ENCODE data around the gene TMEM117.

TMEM117 gene

DNA sequence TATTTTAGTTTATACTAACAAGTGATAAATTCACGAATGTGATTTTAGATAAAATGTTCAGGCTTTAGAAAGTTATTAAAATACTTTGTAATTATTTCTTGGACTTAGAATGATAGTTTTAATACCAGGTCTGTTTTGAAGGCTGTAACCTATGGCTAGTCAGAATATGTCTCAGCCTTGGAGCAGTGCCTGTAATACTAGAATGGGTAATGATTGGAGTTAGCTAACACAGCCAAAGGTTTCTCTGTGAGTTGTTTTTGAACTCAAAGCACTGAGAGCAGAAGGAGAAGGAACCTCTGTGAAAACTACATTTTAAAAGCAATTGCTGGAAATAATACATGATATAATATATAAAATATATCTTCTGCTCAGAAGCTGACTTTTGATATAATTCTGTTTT is 110.1 kb downstream of the TMEM117 start:
- TF ChIP-seq, protein P1, sequence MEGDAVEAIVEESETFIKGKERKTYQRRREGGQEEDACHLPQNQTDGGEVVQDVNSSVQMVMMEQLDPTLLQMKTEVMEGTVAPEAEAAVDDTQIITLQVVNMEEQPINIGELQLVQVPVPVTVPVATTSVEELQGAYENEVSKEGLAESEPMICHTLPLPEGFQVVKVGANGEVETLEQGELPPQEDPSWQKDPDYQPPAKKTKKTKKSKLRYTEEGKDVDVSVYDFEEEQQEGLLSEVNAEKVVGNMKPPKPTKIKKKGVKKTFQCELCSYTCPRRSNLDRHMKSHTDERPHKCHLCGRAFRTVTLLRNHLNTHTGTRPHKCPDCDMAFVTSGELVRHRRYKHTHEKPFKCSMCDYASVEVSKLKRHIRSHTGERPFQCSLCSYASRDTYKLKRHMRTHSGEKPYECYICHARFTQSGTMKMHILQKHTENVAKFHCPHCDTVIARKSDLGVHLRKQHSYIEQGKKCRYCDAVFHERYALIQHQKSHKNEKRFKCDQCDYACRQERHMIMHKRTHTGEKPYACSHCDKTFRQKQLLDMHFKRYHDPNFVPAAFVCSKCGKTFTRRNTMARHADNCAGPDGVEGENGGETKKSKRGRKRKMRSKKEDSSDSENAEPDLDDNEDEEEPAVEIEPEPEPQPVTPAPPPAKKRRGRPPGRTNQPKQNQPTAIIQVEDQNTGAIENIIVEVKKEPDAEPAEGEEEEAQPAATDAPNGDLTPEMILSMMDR (IDR thresholded peaks at IDR 0.05; ENCODE audit: low read depth, low read length, missing control alignments), result no peak
- DNase-seq (ENCODE audit: low read depth), result no peak

DNA sequence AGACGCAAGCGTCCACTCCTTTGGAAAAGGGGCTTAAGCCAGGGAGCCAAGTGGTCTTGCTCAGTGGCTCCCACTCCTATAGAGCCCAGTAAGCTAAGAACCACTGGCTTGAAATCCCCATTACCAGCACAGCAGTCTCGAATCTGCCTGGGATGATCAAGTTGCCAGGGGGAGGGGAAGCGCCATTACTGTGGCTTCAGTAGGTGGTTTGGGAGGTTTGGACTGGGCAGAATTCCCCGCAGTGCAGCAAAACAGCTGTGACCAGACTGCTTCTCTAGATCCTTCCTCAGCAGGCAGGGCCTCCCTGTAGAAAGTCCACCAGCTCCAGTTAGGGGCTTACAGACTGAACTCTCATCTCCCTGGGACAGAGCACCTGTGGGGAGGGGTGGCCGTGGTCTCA is 115.4 kb downstream of the TMEM117 start:
- no peak for DNase-seq (ENCODE audit: low read depth)
- TF ChIP-seq, protein P1 (IDR thresholded peaks at IDR 0.05; ENCODE audit: low read depth, low read length, missing control alignments), result no peak
- no peak overlapping the region for H3K4me3 ChIP-seq (ENCODE audit: low read depth, low read length)

More for the DNA sequence above, 110.1 kb downstream of the TMEM117 start:
- no peak overlapping the region for H3K4me3 ChIP-seq (ENCODE audit: low read depth, low read length)

DNA sequence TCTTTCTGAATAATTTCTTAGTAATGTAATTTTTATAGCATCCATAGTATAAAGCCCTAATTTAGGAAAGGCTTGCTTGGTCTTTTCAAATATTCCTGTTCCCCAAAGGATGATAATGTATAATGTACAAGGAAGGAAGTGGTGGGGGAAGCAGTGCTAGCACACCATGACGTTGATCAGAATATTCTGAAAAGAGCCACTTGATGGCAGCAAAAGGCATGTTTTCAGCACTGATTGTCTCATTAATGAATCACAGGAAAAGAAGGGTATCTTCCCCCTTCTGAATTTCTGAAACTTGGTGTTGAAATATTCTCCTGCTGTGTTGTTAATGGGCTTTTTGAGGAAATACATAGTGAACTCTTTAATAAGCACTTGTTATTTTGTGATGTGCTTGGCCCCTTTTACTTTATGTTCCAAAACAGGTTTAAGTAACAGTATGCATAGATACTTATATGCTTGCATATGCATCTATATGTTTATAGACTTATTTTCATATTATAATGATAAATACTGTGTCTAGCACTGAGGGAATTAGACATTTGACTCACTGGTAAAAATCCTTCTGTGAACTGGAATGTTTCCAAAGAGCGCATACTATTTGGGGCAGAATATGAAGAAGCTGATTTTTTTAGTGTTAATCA is 122.0 kb downstream of the TMEM117 start:
- TF ChIP-seq, protein P1 (IDR thresholded peaks at IDR 0.05; ENCODE audit: low read depth, low read length, missing control alignments), result peak; percentile 46
- DNase-seq (ENCODE audit: low read depth), result peak; percentile 8
- no peak overlapping the region for H3K4me3 ChIP-seq (ENCODE audit: low read depth, low read length)

DNA sequence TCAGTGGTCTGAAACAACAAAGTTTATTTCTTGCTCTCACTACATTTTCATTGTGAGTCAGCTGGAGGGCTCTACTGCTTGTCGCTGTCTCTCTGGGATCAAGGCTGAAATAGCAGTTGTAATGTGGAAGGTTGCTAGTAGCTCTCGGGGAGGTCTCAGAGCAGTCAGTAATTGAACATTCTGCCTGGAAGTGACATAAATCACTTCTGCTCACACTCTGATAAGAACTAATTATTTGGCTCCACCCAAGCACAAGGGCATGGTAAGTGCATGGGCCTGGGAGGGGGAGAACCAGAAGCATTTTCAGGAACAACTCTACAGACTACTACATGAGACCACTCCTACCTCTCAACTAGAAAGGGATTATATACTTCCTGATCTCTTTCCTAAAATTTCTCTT is 128.2 kb downstream of the TMEM117 start:
- DNase-seq (ENCODE audit: low read depth), result no peak
- H3K4me3 ChIP-seq (ENCODE audit: low read depth, low read length), result no peak overlapping the region
- TF ChIP-seq, protein P1 (IDR thresholded peaks at IDR 0.05; ENCODE audit: low read depth, low read length, missing control alignments), result no peak

DNA sequence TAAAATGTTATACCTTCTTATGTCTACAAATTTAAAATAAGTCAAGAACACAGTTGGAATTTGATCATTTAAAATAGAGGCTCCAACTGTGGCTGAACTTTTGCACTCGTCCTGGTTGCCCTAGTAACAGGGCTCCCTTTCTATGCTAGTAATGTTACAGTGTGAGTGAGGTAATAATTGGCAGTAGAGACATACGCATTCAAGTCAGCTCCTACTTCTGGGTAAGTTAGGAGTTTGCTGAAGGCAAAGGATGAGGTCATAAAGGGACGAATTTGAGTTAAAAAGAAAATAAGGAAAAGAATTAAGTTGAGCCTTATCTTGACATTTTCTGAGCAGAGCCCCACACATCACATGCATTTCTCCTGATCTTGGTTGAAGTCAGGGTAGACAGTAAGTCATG is 129.1 kb downstream of the TMEM117 start:
- TF ChIP-seq, protein P1 (IDR thresholded peaks at IDR 0.05; ENCODE audit: low read depth, low read length, missing control alignments), result no peak
- no peak for DNase-seq (ENCODE audit: low read depth)
- H3K4me3 ChIP-seq (ENCODE audit: low read depth, low read length), result no peak overlapping the region

DNA sequence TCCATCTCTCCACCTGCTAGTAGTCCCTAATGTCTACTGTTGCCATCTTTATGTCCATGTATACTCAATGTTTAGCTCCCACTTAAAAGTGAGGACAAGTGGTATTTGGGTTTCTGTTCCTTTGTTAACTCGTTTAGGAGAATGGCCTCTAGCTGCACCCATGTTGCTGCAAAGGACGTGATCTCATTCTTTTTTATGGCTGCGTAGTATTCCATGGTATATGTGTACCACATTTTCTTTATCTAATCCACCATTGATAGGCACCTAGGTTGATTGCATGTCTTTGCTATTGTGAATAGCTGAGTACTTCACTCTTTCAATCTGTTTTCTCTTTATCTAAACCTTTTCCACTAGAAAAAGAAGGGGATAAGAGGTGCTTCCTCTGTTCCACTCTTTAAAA is 130.0 kb downstream of the TMEM117 start:
- no peak overlapping the region for H3K4me3 ChIP-seq (ENCODE audit: low read depth, low read length)
- TF ChIP-seq, protein P1 (IDR thresholded peaks at IDR 0.05; ENCODE audit: low read depth, low read length, missing control alignments), result no peak
- DNase-seq (ENCODE audit: low read depth), result no peak

DNA sequence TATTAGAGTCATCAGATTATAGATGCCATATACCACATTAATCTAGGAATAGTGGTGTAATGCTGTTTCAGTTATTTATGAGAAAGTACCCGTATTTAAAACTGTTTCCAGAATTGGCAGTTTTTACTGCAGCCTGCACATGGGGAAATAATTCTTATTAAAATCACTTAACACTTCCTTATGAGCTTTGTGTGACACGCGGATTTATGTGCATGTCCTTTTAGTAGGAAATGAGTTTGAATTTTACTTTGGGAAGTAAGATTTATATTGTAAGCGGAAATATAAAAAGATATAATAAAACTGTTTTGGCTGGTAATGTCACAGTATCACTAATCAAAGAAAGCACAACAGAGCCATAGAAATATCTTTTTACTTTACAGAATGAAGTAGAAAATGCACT is 132.9 kb downstream of the TMEM117 start:
- no peak for DNase-seq (ENCODE audit: low read depth)
- TF ChIP-seq, protein P1 (IDR thresholded peaks at IDR 0.05; ENCODE audit: low read depth, low read length, missing control alignments), result no peak
- no peak overlapping the region for H3K4me3 ChIP-seq (ENCODE audit: low read depth, low read length)

Data from GM12864 (cell line).